SK-N-SH (cell line): ENCODE results near the gene CUL4B. TPM values are rescaled to one million over a fixed set of nuclear protein-coding genes. Genes with fewer than 3 reads are reported as not detected.

Source experiments
- CTCF ChIA-PET: fragments of 300-600, 350-600 bp; formaldehyde crosslinking; extraction: SDS; loops from one replicate; lab custom pipeline; 2021; lab: Yijun Ruan, JAX
- POLR2A ChIA-PET: fragments of 350-600 bp; sonication (Branson Sonifier 250); formaldehyde crosslinking; extraction: SDS; loops from one replicate; lab custom pipeline; 2020; ENCODE audit warnings: antibody characterized with exemption, inconsistent platforms; lab: Yijun Ruan, JAX
- DNase-seq: peaks from one replicate; pipeline ENCODE4 v3.0.0; 2012
- H2AFZ ChIP-seq: fragments of 200-600 bp; sonication (generic); 2 replicates; pipeline ENCODE4 v1.8.1; 2016; ENCODE audit warnings: antibody characterized with exemption, mild to moderate bottlenecking, low read depth
- H3F3A ChIP-seq: fragments of 200-600 bp; sonication (generic); replicated peaks from 2 replicates; pipeline ENCODE3; 2016; ENCODE audit warnings: antibody characterized with exemption, mild to moderate bottlenecking; ENCODE audit not compliant: insufficient read depth
- H3K27ac ChIP-seq, 2 experiments: fragments of 200-500 bp in 1 of 2; fragments of 200-600 bp in 1 of 2; sonication (Bioruptor generic) in 1 of 2; sonication (generic), shearing (Covaris generic) in 1 of 2; 2 replicates each; pipeline versions ENCODE4 v1.5.1 to v1.6.1; 2014 to 2016; ENCODE audit warnings: low read depth in 2 of 2, inconsistent platforms in 1 of 2, low read length in 1 of 2, mild to moderate bottlenecking in 1 of 2, mixed read lengths in 1 of 2
- H3K27me3 ChIP-seq: fragments of 200-600 bp; sonication (generic), shearing (Covaris generic); 2 replicates; pipeline ENCODE4 v1.6.1; 2016; ENCODE audit warnings: mixed run types; ENCODE audit not compliant: insufficient read depth
- H3K36me3 ChIP-seq, 2 experiments: fragments of 200-500 bp in 1 of 2; fragments of 200-600 bp in 1 of 2; sonication (Bioruptor generic) in 1 of 2; sonication (generic) in 1 of 2; replicated peaks in 1 of 2; 2 replicates each; pipeline versions ENCODE3 to v1.5.1; 2014 to 2016; ENCODE audit warnings: low read length in 1 of 2, mild to moderate bottlenecking in 1 of 2; ENCODE audit not compliant: insufficient read depth in 2 of 2, control insufficient read depth in 1 of 2
- H3K4me1 ChIP-seq, 2 experiments: fragments of 200-500 bp in 1 of 2; fragments of 200-600 bp in 1 of 2; sonication (Bioruptor generic) in 1 of 2; sonication (generic), shearing (Covaris generic) in 1 of 2; 2 replicates each; pipeline versions ENCODE4 v1.5.1 to v1.6.1; 2014 to 2016; ENCODE audit warnings: low read depth in 1 of 2, low read length in 1 of 2, mixed run types in 1 of 2; ENCODE audit not compliant: insufficient read depth in 2 of 2, control insufficient read depth in 1 of 2
- H3K4me2 ChIP-seq: fragments of 200-600 bp; sonication (generic), shearing (Covaris generic); 2 replicates; pipeline ENCODE4 v1.6.1; 2017; ENCODE audit warnings: mixed run types
- H3K4me3 ChIP-seq, 2 experiments: fragments of 200-500 bp in 1 of 2; fragments of 200-600 bp in 1 of 2; sonication (Bioruptor generic) in 1 of 2; sonication (generic), shearing (Covaris generic) in 1 of 2; 2 replicates each; pipeline versions ENCODE4 v1.5.1 to v1.8.1; 2014 to 2016; ENCODE audit warnings: low read depth in 2 of 2, inconsistent platforms in 1 of 2, low read length in 1 of 2, mild to moderate bottlenecking in 1 of 2, mixed read lengths in 1 of 2, moderate library complexity in 1 of 2
- H3K79me2 ChIP-seq: fragments of 200-600 bp; sonication (generic); 2 replicates; pipeline ENCODE4 v1.8.1; 2017; ENCODE audit warnings: mild to moderate bottlenecking; ENCODE audit not compliant: insufficient read depth
- H3K9ac ChIP-seq: fragments of 200-600 bp; sonication (generic); 2 replicates; pipeline ENCODE4 v1.6.1; 2017; ENCODE audit warnings: mixed run types
- H3K9me2 ChIP-seq: fragments of 200-600 bp; sonication (generic); 2 replicates; pipeline ENCODE4 v1.6.1; 2017; ENCODE audit warnings: mixed run types
- H3K9me3 ChIP-seq: fragments of 200-600 bp; sonication (generic); 2 replicates; pipeline ENCODE4 v1.6.1; 2017; ENCODE audit warnings: mixed run types, mild to moderate bottlenecking, moderate library complexity
- H4K20me1 ChIP-seq: fragments of 200-600 bp; sonication (generic); 2 replicates; pipeline ENCODE4 v1.6.1; 2017; ENCODE audit warnings: mild to moderate bottlenecking, mixed run types; ENCODE audit not compliant: insufficient read depth
- ELF1 ChIP-seq: IDR thresholded peaks from 2 replicates; pipeline ENCODE4 v1.4.0; 2012
- FOSL2 ChIP-seq: IDR thresholded peaks from 2 replicates; pipeline ENCODE4 v1.4.0; 2012; ENCODE audit warnings: low read depth, mild to moderate bottlenecking, moderate library complexity, borderline replicate concordance
- IRF3 ChIP-seq: fragments of 150-350 bp; IDR thresholded peaks from 2 replicates; pipeline ENCODE4 v1.6.1; 2016; ENCODE audit warnings: mild to moderate bottlenecking, low read depth, low read length
- MEF2A ChIP-seq: IDR thresholded peaks from 2 replicates; pipeline ENCODE4 v1.4.0; 2012; ENCODE audit warnings: low read depth, borderline replicate concordance
- NFIC ChIP-seq: IDR thresholded peaks from 2 replicates; pipeline ENCODE4 v1.4.0; 2012; ENCODE audit warnings: borderline replicate concordance
- RFX5 ChIP-seq: IDR thresholded peaks from 2 replicates; pipeline ENCODE4 v1.6.1; 2012; ENCODE audit warnings: mild to moderate bottlenecking, improper control_type of control experiment, low read length
- RXRA ChIP-seq: IDR thresholded peaks from 2 replicates; pipeline ENCODE4 v1.4.0; 2012; ENCODE audit warnings: low read depth, mild to moderate bottlenecking, borderline replicate concordance
- TCF12 ChIP-seq: IDR thresholded peaks from 2 replicates; pipeline ENCODE4 v1.4.0; 2012
- TEAD4 ChIP-seq: IDR thresholded peaks from 2 replicates; pipeline ENCODE4 v1.4.0; 2012; ENCODE audit warnings: mild to moderate bottlenecking, borderline replicate concordance; ENCODE audit not compliant: insufficient read depth
- USF1 ChIP-seq: IDR thresholded peaks from 2 replicates; pipeline ENCODE4 v1.4.0; 2012; ENCODE audit warnings: low read depth, borderline replicate concordance
- YY1 ChIP-seq: IDR thresholded peaks from 2 replicates; pipeline ENCODE4 v1.4.0; 2012; ENCODE audit warnings: low read depth, mild to moderate bottlenecking
- WGBS: methylation state at CpG from one replicate; pipeline ENCODE4 v1.1.6; 2017; ENCODE audit warnings: low lambda C conversion rate; 5-methylcytosine and 5-hydroxymethylcytosine counted together
- polyA plus RNA-seq, 3 experiments: library from polyadenylated mRNA; depleted of rRNA; stranded (reverse); fragments of >200 nt; gene quantifications; 2 replicates each; pipeline ENCODE4 v1.2.3, GENCODE V29; 2012

Gene CUL4B
- polyA plus RNA-seq, 1 of the 3 experiments (the other 2 are of a cell fraction), result 24.1 TPM

- Histone ChIP-seq H3K4me1 (no peaks in the 10 kb centered on the region), H3K27me3 (no peaks in the 10 kb centered on the region; the same call in 1 of the 2 replicates), H3F3A (no peaks in the 10 kb centered on the region), H3K27ac (no peak overlapping the region), H3K9me3 (no peaks in the 10 kb centered on the region), H3K4me3 (no peak overlapping the region), H3K9me2 (no peaks in the 10 kb centered on the region), H2AFZ (no peak overlapping the region), H3K79me2 (peaks cover 3% of the 10 kb centered on the region; the same call in 1 of the 2 replicates), H3K4me2 (no peak overlapping the region), H4K20me1 (no peaks in the 10 kb centered on the region), H3K36me3 (peaks cover 0 to 19% of the 10 kb centered on the region in 2 experiments), H3K9ac (no peak overlapping the region)
- TF ChIP-seq ELF1, result no peak
- TF ChIP-seq TCF12, result no peak
- TF ChIP-seq YY1, result no peak
- TF ChIP-seq IRF3, result no peak
- no peak for TF ChIP-seq FOSL2
- no peak for TF ChIP-seq TEAD4
- DNase-seq, result no peak
- ChIA-PET CTCF (no interaction called here), POLR2A (no interaction called here)
- 62% methylated on average over 3 of the region's 3 CpGs for WGBS
Measured at GRCh38 chrX:120512222-120512621, 48.5 kb downstream of the CUL4B start.

GRCh38 chrX:120504569-120504968 lies 56.2 kb downstream of the CUL4B start:
- no peaks in the 10 kb centered on the region for H3K36me3 ChIP-seq
- H3K9me3 ChIP-seq, result no peaks in the 10 kb centered on the region
- no peak overlapping the region for H2AFZ ChIP-seq
- 50% methylated on average over 1 of the region's 1 CpG for WGBS
- CTCF ChIA-PET, result interaction anchor here (0.9 kb wide), 1 partner anchor 91 kb away, joined by 3 read pairs; no protein-coding TSS in a partner anchor
- no peak overlapping the region for H3K9ac ChIP-seq
- no peaks in the 10 kb centered on the region for H3K9me2 ChIP-seq
- H4K20me1 ChIP-seq, result no peaks in the 10 kb centered on the region
- no peaks in the 10 kb centered on the region; the same call in 1 of the 2 replicates for H3K27me3 ChIP-seq
- H3K79me2 ChIP-seq, result no peaks in the 10 kb centered on the region
- no peak for DNase-seq
- H3K27ac ChIP-seq, result no peak overlapping the region
- POLR2A ChIA-PET, result no interaction called here
- TF ChIP-seq MEF2A, result no peak
- no peak for TF ChIP-seq TCF12
- TF ChIP-seq RXRA, result no peak
- no peak for TF ChIP-seq RFX5
- no peak for TF ChIP-seq TEAD4
- TF ChIP-seq NFIC, result no peak
- TF ChIP-seq USF1, result no peak
- no peak overlapping the region for H3K4me3 ChIP-seq
- H3K4me1 ChIP-seq, result no peaks in the 10 kb centered on the region
- H3K4me2 ChIP-seq, result no peak overlapping the region
- H3F3A ChIP-seq, result no peaks in the 10 kb centered on the region
